Left cardiac atrium (tissue), 2 donors: Measurements from ENCODE around the gene KDM6B. TPM values are rescaled to one million over a fixed set of nuclear protein-coding genes. Genes with fewer than 3 reads are reported as not detected.

ENCODE experiments used
- total RNA-seq, 2 donors: library from RNA; stranded (reverse); fragmentation: NEBNext Ultra II Directional; extraction: Animal tissue kit (Norgen Biotek cat#: 25700); gene quantifications; one replicate each; pipeline ENCODE4 v1.2.1, GENCODE V29; 2021
- donor health status: DM: no; HTN: yes; CAD: no; lungs with severe emphysema.
- donor health status: DM: yes; HTN: yes; CAD: no.

The KDM6B gene
- total RNA-seq, 2 donors from 2014 or later = 24.2 to 31.7 TPM

Other genes starting within 250 kb of the KDM6B start
- gene SOX15, start 244.1 kb upstream of the KDM6B start, total RNA-seq = 1 to 10 TPM; 3.0 to 4.7 TPM
- 10 to 100 TPM; 68.3 to 68.7 TPM for gene FXR2, start 219.3 kb upstream of the KDM6B start, total RNA-seq
- gene SAT2, start 206.4 kb upstream of the KDM6B start, total RNA-seq = 10 to 100 TPM; 84.1 to 86.4 TPM
- gene SHBG, start 204.1 kb upstream of the KDM6B start, total RNA-seq = under 1 TPM; 0.55 to 0.85 TPM
- 1 to 10 TPM; 1.8 to 3.7 TPM for gene ATP1B2, start 183.3 kb upstream of the KDM6B start, total RNA-seq
- gene TP53, start 146.7 kb upstream of the KDM6B start, total RNA-seq = 10 to 100 TPM; 18.5 to 23.7 TPM
- gene WRAP53, start 145.7 kb upstream of the KDM6B start, total RNA-seq = 1 to 10 TPM; 3.7 to 6.0 TPM
- gene EFNB3, start 129.0 kb upstream of the KDM6B start, total RNA-seq = 1 to 10 TPM; 1.1 to 1.4 TPM
- gene DNAH2, start 116.5 kb upstream of the KDM6B start, total RNA-seq = under 1 TPM; 0.05 to 0.24 TPM
- 10 to 100 TPM; 32.5 to 33.6 TPM for gene TMEM88, start 20.8 kb downstream of the KDM6B start, total RNA-seq
- 10 to 100 TPM; 66.9 to 83.1 TPM for gene NAA38, start 23.3 kb downstream of the KDM6B start, total RNA-seq
- gene CYB5D1, start 23.8 kb downstream of the KDM6B start, total RNA-seq = 10 to 100 TPM; 15.6 to 17.1 TPM
- 10 to 100 TPM; 24.9 to 32.9 TPM for gene CHD3, start 54.6 kb downstream of the KDM6B start, total RNA-seq
- gene RNF227, start 82.1 kb downstream of the KDM6B start, total RNA-seq = 1 to 10 TPM; 1.1 to 1.3 TPM
- gene KCNAB3, start 95.6 kb downstream of the KDM6B start, total RNA-seq = under 1 TPM; 0.71 to 0.97 TPM
- gene TRAPPC1, start 97.7 kb downstream of the KDM6B start, total RNA-seq = 100 to 1,000 TPM in 1 of 2 donors, 10 to 100 TPM in 1; 79.6 to 107 TPM
- 10 to 100 TPM; 13.6 to 14.8 TPM for gene CNTROB, start 98.0 kb downstream of the KDM6B start, total RNA-seq
- under 1 TPM; 0.10 to 0.38 TPM for gene GUCY2D, start 168.4 kb downstream of the KDM6B start, total RNA-seq
- under 1 TPM in 1 of 2 donors, not detected in 1; 0.39 TPM for gene ALOX15B, start 204.8 kb downstream of the KDM6B start, total RNA-seq